ENCODE results near the gene WDR87. TPM values are rescaled to one million over a fixed set of nuclear protein-coding genes. Genes with fewer than 3 reads are reported as not detected.

WDR87 gene
- total and polyA plus RNA-seq, 9 of the 15 experiments (the other 6 are each of a cell fraction or from before 2014, with no cell fraction given) = not detected

GRCh38 chr19:37942516-37942902 is 36.1 kb upstream of the WDR87 start (continued):
- TF ChIP-seq TBP (optimal IDR thresholded peaks at IDR 0.05; ENCODE audit: low read depth, low read length) (no peak), MCM5 (IDR thresholded peaks at IDR 0.05; ENCODE audit: low read depth) (no peak), CAMTA2 (CRISPR knock-in tag; conservative IDR thresholded peaks at IDR 0.05) (no peak), MCM3 (IDR thresholded peaks at IDR 0.05) (no peak)

- no peak overlapping the region for H3K4me2 ChIP-seq (ENCODE audit: insufficient read depth, low read length)
- no peak for FAIRE-seq
- H3K4me3 ChIP-seq = no peak overlapping the region
- no peaks in the 10 kb centered on the region for H3K79me2 ChIP-seq (ENCODE audit: control insufficient read depth, insufficient read depth, low read length)
- intact Hi-C loops (cut with micrococcal nuclease) (no loop called here), in situ Hi-C loops (cut with MboI) (no loop called here)
- no TSS peak for BruUV-seq (replicated peaks)
- TF ChIP-seq HDAC2 (IDR thresholded peaks at IDR 0.05) = no peak
- TF ChIP-seq EP400 (IDR thresholded peaks at IDR 0.05) = no peak
- TF ChIP-seq ZNF24 (IDR thresholded peaks at IDR 0.05) = peak; percentile 76; the same call in 1 of the 2 replicates
- TF ChIP-seq CHD2 (IDR thresholded peaks at IDR 0.05; ENCODE audit: low read depth, low read length) = no peak
- H3K36me3 ChIP-seq (ENCODE audit: control insufficient read depth, insufficient read depth, low read length) = no peaks in the 10 kb centered on the region
- H4K20me1 ChIP-seq (replicated peaks; ENCODE audit: control insufficient read depth, insufficient read depth, low read length) = no peaks in the 10 kb centered on the region; the same call in 1 of the 2 replicates
- H3K27ac ChIP-seq (ENCODE audit: extremely low read depth, low read depth, low read length) = no peak overlapping the region
- H2AFZ ChIP-seq (ENCODE audit: low read depth, low read length) = no peak overlapping the region
- WGBS (ENCODE audit: insufficient coverage, low coverage, missing lambda C conversion rate) = 30% methylated on average over 10 of the region's 12 CpGs
- no peaks in the 10 kb centered on the region for H3K9me1 ChIP-seq (ENCODE audit: control insufficient read depth, insufficient read depth, low read length)
- no peak for DNase-seq (ENCODE audit: extremely low read depth in 1 of 4, low spot score in 3 of 4)
- CTCF ChIA-PET (ENCODE audit: low intra/inter-chr PET ratio) = no interaction called here
- H3K4me1 ChIP-seq (replicated peaks in 1 of 2; ENCODE audit: control insufficient read depth in 2 of 2, insufficient read depth in 2 of 2, low read length in 2 of 2) = peaks cover 8 to 10% of the 10 kb centered on the region in 2 experiments; a peak in 2 of 5 replicates
- ATAC-seq = no peak
- H3K9ac ChIP-seq (ENCODE audit: insufficient read depth in 1 of 2, low read depth in 2 of 2, low read length in 2 of 2) = no peak overlapping the region
- POLR2A ChIA-PET = no interaction called here
- H3K9me3 ChIP-seq (replicated peaks; ENCODE audit: control insufficient read depth, insufficient read depth, low read depth, low read length) = no peaks in the 10 kb centered on the region
- no peaks in the 10 kb centered on the region for H3K27me3 ChIP-seq (ENCODE audit: control insufficient read depth in 2 of 2, insufficient read depth in 2 of 2, low read length in 2 of 2)
Observed at GRCh38 chr19:37941782-37942515, 35.6 kb upstream of the WDR87 start.

All from K562 (cell line).